T-cell (primary cell): ENCODE data around the gene SERAC1. TPM values are rescaled to one million over a fixed set of nuclear protein-coding genes. Genes with fewer than 3 reads are reported as not detected.
"Not testable (repeated sequence)": the region's sequence is repeated elsewhere in the genome, so short reads cannot be mapped to it uniquely, and the experiment has no call there.

Experiments used
- ATAC-seq, 4 experiments: fragments of 200-7000 bp in 3 of 4; fragments of 150-1000 bp in 1 of 4; cut with Tn5 transposase; replicated peaks in 1 of 4; 1 replicate in 3 of 4; 2 replicates in 1 of 4; pipeline ENCODE4 v1.10.0; 2021; ENCODE audit warnings: moderate library complexity in 3 of 4, mild to moderate bottlenecking in 2 of 4, moderate number of reproducible peaks in 1 of 4
- CTCF ChIA-PET, 2 donors: fragments of 300-600 bp; sonication (Branson Sonifier 250); formaldehyde crosslinking; loops; one replicate each; lab custom pipeline; 2022; ENCODE audit warnings: antibody characterized with exemption in 2 of 2; lab: Charles Lee
- POLR2A ChIA-PET, 2 donors: fragments of 300-600 bp; sonication (Branson Sonifier 250); formaldehyde crosslinking; loops; one replicate each; lab custom pipeline; 2022; ENCODE audit warnings: antibody characterized with exemption in 2 of 2; lab: Charles Lee
- DNase-seq, 35 experiments: peaks; one replicate each; pipeline versions ENCODE4 v3.0.0 to v3.0.0-alpha.2; 2013 to 2023
- H3K27ac ChIP-seq: one replicate; pipeline ENCODE4 v1.5.1; 2013; ENCODE audit warnings: low read length
- H3K27me3 ChIP-seq, 2 experiments: replicated peaks in 1 of 2; 1 replicate in 1 of 2; 2 replicates in 1 of 2; pipeline versions ENCODE4 v1.6.1 to v1.7.0; 2013; ENCODE audit warnings: low read length in 1 of 2, mixed read lengths in 1 of 2; ENCODE audit not compliant: control insufficient read depth in 2 of 2, insufficient read depth in 2 of 2; ENCODE audit errors: extremely low read depth in 1 of 2
- H3K36me3 ChIP-seq, 2 donors: 1 replicate in 1 of 2; 2 replicates in 1 of 2; pipeline versions ENCODE4 v1.6.1 to v1.7.0; 2013; ENCODE audit warnings: low read length in 1 of 2; ENCODE audit not compliant: control insufficient read depth in 2 of 2, insufficient read depth in 1 of 2; ENCODE audit errors: extremely low read depth in 1 of 2
- H3K4me1 ChIP-seq, 2 experiments: 1 replicate in 1 of 2; 2 replicates in 1 of 2; pipeline versions ENCODE4 v1.6.1 to v1.7.0; 2013; ENCODE audit warnings: low read length in 2 of 2, mixed read lengths in 1 of 2; ENCODE audit not compliant: insufficient read depth in 2 of 2, control insufficient read depth in 1 of 2; ENCODE audit errors: extremely low read depth in 1 of 2
- H3K4me3 ChIP-seq, 2 donors: 1 replicate in 1 of 2; 2 replicates in 1 of 2; pipeline versions ENCODE4 v1.5.1 to v1.7.0; 2013; ENCODE audit warnings: mild to moderate bottlenecking in 2 of 2, low read length in 1 of 2, moderate library complexity in 1 of 2; ENCODE audit not compliant: control insufficient read depth in 1 of 2; ENCODE audit errors: extremely low read depth in 1 of 2
- H3K9me3 ChIP-seq: 2 replicates; pipeline ENCODE4 v1.7.0; 2013
- H3K27ac Mint-ChIP-seq, 2 donors: one replicate each; pipeline ENCODE4 v1.8.0; 2020 to 2021; ENCODE audit warnings: mild to moderate bottlenecking in 2 of 2, mixed read lengths in 2 of 2
- H3K27me3 Mint-ChIP-seq, 2 donors: one replicate each; pipeline ENCODE4 v1.8.0; 2021 to 2022; ENCODE audit warnings: mixed read lengths in 2 of 2
- H3K36me3 Mint-ChIP-seq: one replicate; pipeline ENCODE4 v1.8.0; 2021; ENCODE audit warnings: mixed read lengths
- H3K4me1 Mint-ChIP-seq, 3 donors: one replicate each; pipeline ENCODE4 v1.8.0; 2020 to 2022; ENCODE audit warnings: mixed read lengths in 3 of 3, mild to moderate bottlenecking in 1 of 3
- H3K4me3 Mint-ChIP-seq, 3 donors: one replicate each; pipeline ENCODE4 v1.8.0; 2020 to 2022; ENCODE audit warnings: mild to moderate bottlenecking in 3 of 3, mixed read lengths in 3 of 3, moderate library complexity in 3 of 3
- H3K9me3 Mint-ChIP-seq, 3 donors: one replicate each; pipeline ENCODE4 v1.8.0; 2020 to 2022; ENCODE audit warnings: mixed read lengths in 3 of 3
- WGBS: methylation state at CpG from one replicate; pipeline ENCODE4 v1.1.5; 2013; ENCODE audit warnings: missing lambda C conversion rate; ENCODE audit not compliant: insufficient coverage; 5-methylcytosine and 5-hydroxymethylcytosine counted together
- total RNA-seq, 35 experiments: library from RNA in 6 of 35; stranded (reverse) in 6 of 35; fragments of 120-200 nt in 1 of 35; gene quantifications; one replicate each; pipeline versions ENCODE4 v1.2.1 to v1.2.4 and lab custom pipeline; 2013 to 2026

The SERAC1 gene
- total RNA-seq, 5 donors from 2014 or later (not counting 1 experiment from before 2014, with no cell fraction given), result 2.9 to 4.7 (median 3.4) TPM

DNA sequence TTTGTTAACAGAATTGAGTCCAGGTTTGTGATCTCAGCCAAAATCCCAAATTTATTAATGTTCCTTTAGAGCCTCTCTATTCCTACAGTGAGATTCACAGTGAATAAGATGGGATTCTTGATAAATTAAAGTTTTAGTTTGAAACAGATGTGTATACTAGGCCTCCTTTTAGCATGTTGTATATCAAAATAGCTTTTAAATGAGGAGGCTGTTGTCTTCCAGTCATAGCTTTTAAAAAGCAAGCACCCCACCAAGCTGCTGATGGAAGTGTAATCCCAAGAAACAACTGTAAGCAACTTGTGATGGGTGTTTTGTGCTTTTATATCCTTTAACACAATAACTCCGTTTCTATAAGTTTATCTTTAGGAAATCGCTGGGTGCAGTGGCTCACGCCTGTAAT is 7.0 kb upstream of the SERAC1 start:
- CTCF ChIA-PET, result no interaction called here
- H3K27ac ChIP-seq, result no peak overlapping the region
- POLR2A ChIA-PET, result no interaction called here

DNA sequence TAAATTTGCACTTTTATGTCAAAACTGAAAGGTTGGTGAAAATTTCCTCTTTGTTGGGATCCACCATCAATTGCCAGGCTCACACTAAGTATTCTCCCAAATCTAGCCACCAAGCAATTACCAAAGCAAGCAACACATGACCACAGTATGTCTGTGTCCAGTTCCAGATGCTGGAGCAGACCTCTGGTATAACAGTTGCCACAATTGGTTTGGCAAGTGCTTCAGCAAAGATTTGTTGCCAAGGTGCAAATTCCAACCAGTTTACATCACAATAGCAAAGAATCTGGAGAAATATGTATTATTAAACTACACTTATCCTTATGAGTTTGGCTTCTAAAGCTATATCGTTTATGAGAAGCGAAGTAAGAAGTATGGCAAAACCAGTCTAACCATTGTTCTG is 6.5 kb upstream of the SERAC1 start:
- Mint-ChIP-seq H3K27ac (no peak overlapping the region), H3K4me1 (peaks cover 21 to 38% (median 31%) of the 10 kb centered on the region in 3 donors), H3K4me3 (no peak overlapping the region), H3K9me3 (no peaks in the 10 kb centered on the region), H3K36me3 (peaks cover 39% of the 10 kb centered on the region), H3K27me3 (no peaks in the 10 kb centered on the region)
- no peaks in the 10 kb centered on the region for H3K36me3 ChIP-seq
- WGBS, result no CpG with 5 or more reads among the region's 2 CpGs
- ChIA-PET POLR2A (no interaction called here), CTCF (no interaction called here)
- H3K4me3 ChIP-seq, result no peak overlapping the region
- no peak for ATAC-seq
- H3K4me1 ChIP-seq, result no peaks in the 10 kb centered on the region
- H3K27ac ChIP-seq, result no peak overlapping the region
- H3K27me3 ChIP-seq, result no peaks in the 10 kb centered on the region
- no peak for DNase-seq
- H3K9me3 ChIP-seq, result no peaks in the 10 kb centered on the region

More for the DNA sequence above, 7.0 kb upstream of the SERAC1 start:
- Histone ChIP-seq H3K9me3 (no peaks in the 10 kb centered on the region), H3K4me3 (no peak overlapping the region), H3K27me3 (no peaks in the 10 kb centered on the region), H3K4me1 (no peaks in the 10 kb centered on the region), H3K36me3 (no peaks in the 10 kb centered on the region)
- H3K4me1 Mint-ChIP-seq, result peaks cover 27 to 38% (median 35%) of the 10 kb centered on the region in 3 donors
- no CpG with 5 or more reads among the region's 3 CpGs for WGBS
- H3K27me3 Mint-ChIP-seq, result no peaks in the 10 kb centered on the region
- ATAC-seq (no peak), DNase-seq (no peak)
- no peak overlapping the region for H3K4me3 Mint-ChIP-seq
- H3K36me3 Mint-ChIP-seq, result peaks cover 45% of the 10 kb centered on the region
- no peak overlapping the region for H3K27ac Mint-ChIP-seq
- no peaks in the 10 kb centered on the region for H3K9me3 Mint-ChIP-seq

DNA sequence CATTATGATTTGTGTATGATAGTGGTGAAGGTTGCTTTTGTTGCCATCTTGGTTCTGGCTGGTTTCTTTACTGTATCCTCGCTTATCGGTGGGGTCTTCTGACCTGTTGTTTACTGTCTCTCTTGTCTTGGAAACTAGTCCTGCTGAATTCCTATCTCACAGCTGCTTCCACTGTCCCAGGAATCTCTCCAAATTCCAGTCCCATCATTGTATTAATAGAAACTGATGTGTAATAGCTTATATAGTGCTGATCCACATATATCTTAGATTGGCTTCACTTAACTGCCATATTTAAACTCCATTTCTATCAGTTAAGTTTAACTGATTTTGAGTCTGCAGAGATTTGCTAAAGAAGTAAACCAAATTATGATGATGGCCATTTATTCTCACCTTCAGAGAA is 6.0 kb upstream of the SERAC1 start:
- Histone ChIP-seq H3K36me3 (no peaks in the 10 kb centered on the region), H3K4me3 (no peak overlapping the region), H3K9me3 (no peaks in the 10 kb centered on the region), H3K27me3 (no peaks in the 10 kb centered on the region), H3K27ac (no peak overlapping the region), H3K4me1 (peaks cover 0 to under 1% of the 10 kb centered on the region in 2 experiments)
- no CpG with 5 or more reads among the region's 2 CpGs for WGBS
- no peak overlapping the region for H3K4me3 Mint-ChIP-seq
- H3K36me3 Mint-ChIP-seq, result peaks cover 34% of the 10 kb centered on the region
- H3K27ac Mint-ChIP-seq, result no peak overlapping the region
- ChIA-PET POLR2A (interaction anchor here in 1 of 2 donors (0.6 kb wide), 1 partner anchor 1472 kb away, joined by 5 read pairs; no protein-coding TSS in a partner anchor), CTCF (no interaction called here)
- DNase-seq (no peak), ATAC-seq (no peak)
- peaks cover 16 to 33% (median 26%) of the 10 kb centered on the region in 3 donors for H3K4me1 Mint-ChIP-seq
- H3K9me3 Mint-ChIP-seq, result no peaks in the 10 kb centered on the region
- no peaks in the 10 kb centered on the region for H3K27me3 Mint-ChIP-seq

DNA sequence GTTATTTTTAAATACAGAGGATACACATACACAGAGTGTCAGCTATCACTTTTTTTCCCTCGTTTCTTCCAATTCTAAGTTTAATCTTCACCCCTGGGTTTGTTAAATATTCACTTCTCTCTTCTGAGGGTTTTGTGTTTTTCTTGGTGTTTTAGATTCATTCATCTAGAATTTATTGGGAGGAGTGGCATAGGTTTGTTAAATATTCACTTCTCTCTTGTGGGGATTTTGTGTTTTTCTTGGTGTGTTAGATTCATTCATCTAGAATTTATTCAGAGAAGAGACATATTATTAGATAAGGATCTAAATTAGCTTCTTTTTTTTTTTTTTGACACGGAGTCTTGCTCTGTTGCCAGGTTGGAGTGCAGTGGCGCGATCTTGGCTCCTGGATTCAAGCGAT is 3.9 kb upstream of the SERAC1 start:
- ChIA-PET CTCF (interaction anchor here in 1 of 2 donors (0.6 kb wide), 2 partner anchors 849 to 859 kb away, joined by 3 to 7 read pairs; no protein-coding TSS in a partner anchor), POLR2A (no interaction called here)
- Mint-ChIP-seq H3K36me3 (peaks cover 22% of the 10 kb centered on the region), H3K9me3 (no peaks in the 10 kb centered on the region), H3K27ac (no peak overlapping the region), H3K4me3 (no peak overlapping the region), H3K27me3 (no peaks in the 10 kb centered on the region), H3K4me1 (peaks cover 15 to 32% (median 27%) of the 10 kb centered on the region in 3 donors)
- WGBS, result no CpG with 5 or more reads among the region's 5 CpGs
- Histone ChIP-seq H3K27ac (no peak overlapping the region), H3K4me1 (peaks cover 2 to 13% of the 10 kb centered on the region in 2 experiments), H3K4me3 (no peak overlapping the region), H3K36me3 (no peaks in the 10 kb centered on the region), H3K27me3 (no peaks in the 10 kb centered on the region), H3K9me3 (no peaks in the 10 kb centered on the region)
- ATAC-seq (no peak), DNase-seq (no peak)

DNA sequence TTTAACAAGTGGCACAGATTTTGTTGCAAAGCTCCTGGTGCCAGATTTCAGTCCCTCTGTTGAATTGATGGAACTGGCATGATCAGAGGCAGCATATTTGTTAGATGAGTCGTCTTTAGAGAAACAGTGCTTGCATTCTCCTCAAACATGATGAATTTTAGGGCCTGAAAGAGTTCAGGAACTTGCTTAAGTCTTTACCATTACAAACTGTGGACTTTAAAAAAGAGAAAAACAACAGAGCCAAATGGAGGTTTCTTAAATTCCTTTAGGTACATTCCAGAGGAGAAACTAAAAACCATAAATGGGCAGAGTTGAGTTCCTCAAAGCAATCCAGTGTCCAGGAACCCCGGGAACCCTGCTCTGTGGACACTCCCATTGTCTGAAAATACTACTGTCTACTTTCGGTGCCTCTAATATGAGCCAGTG is 2.6 kb upstream of the SERAC1 start:
- Histone ChIP-seq H3K4me1 (peaks cover 3 to 14% of the 10 kb centered on the region in 2 experiments), H3K27me3 (no peaks in the 10 kb centered on the region), H3K27ac (no peak overlapping the region), H3K9me3 (no peaks in the 10 kb centered on the region), H3K36me3 (no peaks in the 10 kb centered on the region), H3K4me3 (no peak overlapping the region)
- Mint-ChIP-seq H3K9me3 (no peaks in the 10 kb centered on the region), H3K4me1 (peaks cover 19 to 41% (median 31%) of the 10 kb centered on the region in 3 donors), H3K27me3 (no peaks in the 10 kb centered on the region), H3K4me3 (no peak overlapping the region), H3K36me3 (peaks cover 22% of the 10 kb centered on the region), H3K27ac (no peak overlapping the region)
- WGBS, result no CpG with 5 or more reads among the region's 3 CpGs
- DNase-seq (no peak), ATAC-seq (no peak)
- POLR2A ChIA-PET, result no interaction called here
- CTCF ChIA-PET, result no interaction called here

DNA sequence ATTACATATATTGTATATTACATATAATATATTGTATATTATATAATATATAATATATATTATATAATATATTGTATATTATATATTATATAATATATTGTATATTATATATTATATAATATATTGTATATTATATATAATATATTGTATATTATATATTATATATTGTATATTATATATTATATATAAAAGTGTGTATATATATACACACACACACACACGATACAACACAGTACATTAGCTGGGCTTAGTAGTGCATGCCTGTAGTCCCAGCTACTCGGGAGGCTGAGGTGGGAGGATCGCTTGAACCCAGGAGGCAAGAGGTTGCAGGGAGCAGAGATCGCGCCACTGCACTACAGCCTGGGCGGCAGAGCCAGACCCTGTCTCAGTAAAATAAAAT is 1.6 kb upstream of the SERAC1 start:
- POLR2A ChIA-PET, result not testable (repeated sequence)

More for the DNA sequence above, 1.6 kb upstream of the SERAC1 start:
- H3K9me3 Mint-ChIP-seq, H3K4me3 Mint-ChIP-seq, ATAC-seq, H3K27ac Mint-ChIP-seq, H3K27ac ChIP-seq, H3K27me3 Mint-ChIP-seq, H3K36me3 ChIP-seq, H3K4me3 ChIP-seq, CTCF ChIA-PET, H3K9me3 ChIP-seq, DNase-seq, H3K27me3 ChIP-seq: not testable (repeated sequence)
- peaks cover 19 to 41% (median 31%) of the 10 kb centered on the region in 3 donors for H3K4me1 Mint-ChIP-seq
- no CpG with 5 or more reads among the region's 6 CpGs for WGBS
- peaks cover 22% of the 10 kb centered on the region for H3K36me3 Mint-ChIP-seq
- H3K4me1 ChIP-seq, result peaks cover 3 to 14% of the 10 kb centered on the region in 2 experiments
